Left colon (tissue), 2 donors: ENCODE results near the gene GAL3ST2. TPM values are rescaled to one million over a fixed set of nuclear protein-coding genes. Genes with fewer than 3 reads are reported as not detected.
A peak's percentile ranks its signal among the peaks of the same experiment; 100 is the strongest.
"Not testable (repeated sequence)": the region's sequence is repeated elsewhere in the genome, so short reads cannot be mapped to it uniquely, and the experiment has no call there.

Experiments used
- ATAC-seq: fragments of 200-7000 bp; cut with Tn5 transposase; one replicate; pipeline ENCODE4 v1.9.1; 2020; ENCODE audit warnings: mild to moderate bottlenecking, moderate library complexity
- DNase-seq, 2 donors: peaks; one replicate each; pipeline ENCODE4 v3.0.0-alpha.2; 2020
- intact Hi-C, 2 donors: fragments of 100-400 bp; cut with DNase I in 1 of 2; cut with micrococcal nuclease in 1 of 2; formaldehyde crosslinking; loops; one replicate each; pipeline versions ENCODE4 v1.11.2 to v1.14.0; 2022; cut with DNase I, micrococcal nuclease
- long read RNA-seq: library from polyadenylated mRNA; unstranded; transcript quantifications from one replicate; pipeline ENCODE4 v2.0.0, GENCODE V29; 2021
- total RNA-seq, 2 donors: library from RNA; stranded (reverse); fragmentation: NEBNext Ultra II Directional; extraction: Animal tissue kit (Norgen Biotek cat#: 25700); gene quantifications; one replicate each; pipeline ENCODE4 v1.2.1, GENCODE V29; 2021
- donor health status: DM: no; HTN: no; CAD: no.
- donor health status: DM: yes; HTN: yes; CAD: no.

The GAL3ST2 gene
- 10 to 100 TPM; 50.8 to 69.8 TPM for total RNA-seq
- long read RNA-seq, partial matches to known transcripts = 0 of 3 reads
- long read RNA-seq, other reads (novel, unspliced or antisense) = 3 of 3 reads

GRCh38 chr2:241776336-241777169 is at the start of gene GAL3ST2:
Gene GAL3ST2 (plus strand): TSS chr2:241776822. CDS start chr2:241776956, 134 bp downstream.
- DNase-seq (peak; percentile 73 to 84), ATAC-seq (peak; percentile 51)
- intact Hi-C loops = no loop called here

DNA sequence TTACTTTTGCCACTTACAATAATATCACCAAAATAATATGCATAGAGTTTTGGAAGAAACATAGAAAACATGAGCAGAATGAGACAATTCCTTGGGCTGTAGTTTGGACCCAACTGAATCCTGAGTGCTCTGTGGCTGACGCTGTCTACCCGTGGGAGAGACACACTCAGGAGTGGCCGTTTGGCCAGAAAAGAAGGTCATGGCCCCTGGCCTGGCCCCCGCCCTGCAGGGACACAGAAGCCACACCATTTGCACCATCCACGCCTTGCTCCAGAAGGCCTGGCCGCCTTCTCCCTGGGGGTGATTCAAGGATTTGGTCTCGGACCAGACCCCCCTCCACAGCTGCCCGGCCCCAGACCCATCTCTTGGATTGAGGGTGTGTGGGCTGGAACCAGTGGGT is 48.6 kb upstream of the GAL3ST2 start:
- ATAC-seq (peak; percentile 5), DNase-seq (no peak)
- intact Hi-C loops = no loop called here

GRCh38 chr2:241728627-241729026 is 48.0 kb upstream of the GAL3ST2 start:
- DNase-seq (no peak), ATAC-seq (no peak)
- intact Hi-C loops = no loop called here

- intact Hi-C loops = no loop called here
- DNase-seq = no peak
- ATAC-seq = no peak
These were observed 46.8 kb upstream of the GAL3ST2 start for GRCh38 chr2:241729868-241730267.

GRCh38 chr2:241730671-241731293 is 45.8 kb upstream of the GAL3ST2 start:
- intact Hi-C loops = no loop called here
- ATAC-seq (no peak), DNase-seq (no peak)

DNA sequence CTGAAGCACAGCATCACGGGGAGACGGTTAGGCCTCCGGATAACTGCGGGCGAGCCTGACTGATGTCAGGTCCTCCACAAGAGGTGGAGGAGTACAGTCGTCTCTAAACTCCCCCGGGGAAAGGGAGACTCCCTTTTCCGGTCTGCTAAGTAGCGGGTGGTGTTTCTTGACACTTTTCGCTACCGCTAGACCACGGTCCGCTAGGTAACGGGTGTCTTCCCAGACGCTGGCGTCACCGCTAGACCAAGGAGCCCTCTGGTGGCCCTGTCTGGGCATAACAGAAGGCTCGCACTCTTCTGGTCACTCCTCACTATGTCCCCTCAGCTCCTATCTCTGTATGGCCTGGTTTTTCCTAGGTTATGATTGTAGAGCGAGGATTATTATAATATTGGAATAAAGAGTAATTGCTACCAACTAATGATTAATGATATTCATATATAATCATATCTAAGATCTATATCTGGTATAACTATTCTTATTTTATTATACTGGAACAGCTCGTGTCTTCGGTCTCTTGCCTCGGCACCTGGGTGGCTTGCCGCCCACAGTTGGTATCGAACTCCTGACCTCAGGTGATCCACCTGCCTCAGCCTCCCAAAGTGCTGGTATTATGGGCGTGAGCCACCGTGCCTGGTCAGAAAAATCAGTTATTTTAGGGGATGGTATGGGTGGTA is 44.0 kb upstream of the GAL3ST2 start:
- peak; percentile 64 to 67 for DNase-seq
- ATAC-seq, intact Hi-C loops: not testable (repeated sequence)

DNA sequence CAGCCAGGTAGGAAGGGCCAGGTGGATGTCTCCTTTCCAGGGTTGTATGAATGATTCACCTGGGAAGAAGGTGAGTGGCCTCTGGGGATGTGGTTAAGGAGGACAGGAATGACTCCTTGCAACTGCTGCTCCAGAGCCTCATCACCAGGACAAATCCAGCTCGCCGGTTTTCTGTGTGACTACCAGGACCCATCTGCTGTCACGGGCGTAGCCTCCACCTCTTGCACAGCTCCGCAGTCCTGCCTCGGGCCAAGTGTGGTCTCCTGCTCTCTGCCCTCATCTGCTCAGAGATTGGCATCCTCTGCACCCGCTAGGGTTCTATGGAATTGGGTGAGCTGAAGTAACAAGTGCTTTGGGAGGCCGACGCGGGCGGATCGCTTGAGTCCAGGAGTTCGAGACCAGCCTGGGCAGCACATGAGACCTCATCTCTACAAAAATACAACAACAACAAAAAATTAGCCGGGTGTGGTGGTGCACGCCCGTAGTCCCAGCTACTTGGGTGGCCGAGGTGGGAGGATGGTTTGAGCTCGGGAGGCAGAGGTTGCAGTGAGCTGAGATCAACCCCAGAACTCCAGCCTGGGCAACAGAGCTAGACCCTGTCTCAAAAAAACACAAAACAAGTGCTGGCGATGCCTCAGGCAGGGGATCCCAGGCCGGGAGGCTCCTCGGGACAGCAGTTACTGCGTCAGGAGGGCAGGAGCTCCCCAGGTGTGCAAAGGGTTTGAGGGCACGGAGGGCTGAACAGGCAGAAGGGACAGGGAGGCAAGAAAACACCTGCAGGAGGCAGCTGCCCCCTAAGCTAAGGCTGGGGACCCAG is 43.0 kb upstream of the GAL3ST2 start:
- DNase-seq (peak in 1 of 2 donors; percentile 36), ATAC-seq (no peak)
- intact Hi-C loops = no loop called here

- ATAC-seq (no peak), DNase-seq (no peak)
- intact Hi-C loops = no loop called here
These were observed 42.5 kb upstream of the GAL3ST2 start for GRCh38 chr2:241734208-241734466.

GRCh38 chr2:241734467-241735208 is 42.0 kb upstream of the GAL3ST2 start, which contains the start of gene D2HGDH:
Gene D2HGDH (plus strand): TSS chr2:241734630. CDS start chr2:241735225, 595 bp downstream.
- intact Hi-C loops = no loop called here
- ATAC-seq (peak; percentile 84), DNase-seq (peak; percentile 93 to 99)

- no peak for DNase-seq
- no peak for ATAC-seq
- intact Hi-C loops = no loop called here
These were observed 40.5 kb upstream of the GAL3ST2 start for GRCh38 chr2:241736111-241736510.

- DNase-seq (no peak), ATAC-seq (no peak)
- intact Hi-C loops = no loop called here
These were observed 38.5 kb upstream of the GAL3ST2 start for GRCh38 chr2:241738040-241738686.

DNA sequence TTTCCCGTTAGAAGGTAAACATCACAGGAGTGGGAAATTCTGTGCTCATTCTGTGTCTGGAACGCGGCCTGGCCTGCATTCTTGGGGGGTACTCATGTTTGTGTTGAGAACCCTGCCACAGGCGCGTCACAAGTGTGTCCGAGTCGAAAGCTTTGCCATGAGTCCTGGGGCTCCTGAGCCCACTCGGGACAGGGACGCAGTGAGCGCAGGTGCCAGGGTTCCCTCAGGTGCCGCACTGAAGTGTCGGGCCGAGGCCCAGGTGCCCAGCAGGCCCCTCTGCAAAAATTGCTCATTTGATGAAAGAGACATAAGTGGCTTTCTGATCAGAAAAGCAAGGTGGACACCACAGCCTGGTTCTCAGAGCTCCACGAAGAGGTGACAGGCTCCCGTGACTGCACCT is 37.4 kb upstream of the GAL3ST2 start:
- no peak for DNase-seq
- ATAC-seq = no peak
- intact Hi-C loops = no loop called here

- ATAC-seq = no peak
- intact Hi-C loops = no loop called here
These were observed 37.0 kb upstream of the GAL3ST2 start for GRCh38 chr2:241739651-241740050.

DNA sequence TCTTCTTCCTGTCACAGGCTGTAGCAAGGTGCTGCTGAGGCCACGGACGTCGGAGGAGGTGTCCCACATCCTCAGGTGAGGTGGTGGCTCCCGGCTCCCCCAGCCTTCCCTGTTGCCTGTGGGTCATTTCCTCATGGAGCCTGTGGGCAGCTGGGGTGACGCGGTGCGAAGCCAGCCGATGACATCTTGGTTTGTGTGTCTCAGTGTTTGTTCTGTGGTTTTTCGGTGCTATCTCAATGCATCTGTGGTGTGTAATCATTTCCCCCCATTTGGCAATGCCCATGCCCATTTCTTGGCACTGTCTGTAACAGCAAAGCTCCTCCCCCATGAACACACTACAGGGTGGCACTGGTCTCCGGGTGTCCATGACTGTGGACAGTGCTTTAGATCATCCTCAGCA is 35.6 kb upstream of the GAL3ST2 start:
- no peak for ATAC-seq
- intact Hi-C loops = no loop called here
- DNase-seq = no peak

More at GRCh38 chr2:241739651-241740050, 37.0 kb upstream of the GAL3ST2 start:
- DNase-seq = no peak

GRCh38 chr2:241742320-241742939 is 34.2 kb upstream of the GAL3ST2 start:
- intact Hi-C loops = no loop called here
- DNase-seq = no peak
- no peak for ATAC-seq

GRCh38 chr2:241743008-241743407 is 33.6 kb upstream of the GAL3ST2 start:
- ATAC-seq, DNase-seq, intact Hi-C loops: not testable (repeated sequence)

GRCh38 chr2:241743620-241744019 is 33.0 kb upstream of the GAL3ST2 start:
- intact Hi-C loops = no loop called here
- ATAC-seq (no peak), DNase-seq (no peak)
